HG02763 (cell line): ENCODE data around the gene P2RY4.
A peak's percentile ranks its signal among the peaks of the same experiment; 100 is the strongest.
"Not testable (repeated sequence)": the region's sequence is repeated elsewhere in the genome, so short reads cannot be mapped to it uniquely, and the experiment has no call there.

ENCODE experiments used
- ATAC-seq: cut with Tn5 transposase; IDR thresholded peaks from one replicate; pipeline ENCODE4 v1.9.1; 2021; ENCODE audit warnings: mild to moderate bottlenecking, moderate library complexity; ENCODE audit not compliant: unreplicated experiment

The P2RY4 gene

DNA sequence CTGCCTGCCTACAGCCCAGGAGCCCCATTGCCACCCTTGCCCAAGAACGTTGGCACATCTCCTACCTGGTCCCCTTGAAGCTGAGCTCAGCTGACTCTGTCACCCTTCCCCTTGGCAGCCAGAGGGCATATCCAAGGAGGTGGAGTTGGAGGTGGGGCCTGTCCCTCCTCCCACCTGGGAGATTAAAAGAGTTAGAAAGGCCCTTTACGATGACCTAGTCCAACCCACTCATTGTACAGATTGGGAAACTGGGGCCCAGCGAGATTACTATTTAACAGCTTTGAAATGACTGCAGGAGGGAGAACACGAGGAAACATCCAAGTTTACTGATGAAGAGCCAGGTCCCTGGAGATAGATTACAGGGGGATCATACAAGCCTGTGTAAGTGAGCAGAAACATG is at the start of gene P2RY4:
TSS of gene P2RY4 (minus strand) at position 101 of the 400 bp plus-strand sequence. CDS start 580 bp downstream, outside the sequence.
- ATAC-seq, result no peak

DNA sequence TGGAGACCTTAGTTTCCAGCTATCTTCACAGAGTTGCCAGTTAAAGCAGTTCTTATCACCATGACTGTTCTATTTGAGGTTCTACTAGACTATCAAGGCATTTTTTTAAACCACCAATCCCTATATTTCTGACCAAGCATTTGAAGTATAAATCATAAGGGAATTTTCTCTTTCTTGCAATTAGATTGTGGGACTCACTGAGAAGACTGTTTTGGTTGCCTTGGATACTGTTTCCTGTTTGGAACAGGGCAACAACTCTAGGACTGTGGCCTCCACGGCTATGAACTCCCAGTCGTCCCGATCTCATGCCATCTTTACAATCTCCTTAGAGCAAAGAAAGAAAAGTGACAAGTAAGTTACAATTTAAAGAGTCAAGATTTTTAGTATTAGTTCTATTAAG is 41.7 kb upstream of the P2RY4 start:
- ATAC-seq, result no peak

DNA sequence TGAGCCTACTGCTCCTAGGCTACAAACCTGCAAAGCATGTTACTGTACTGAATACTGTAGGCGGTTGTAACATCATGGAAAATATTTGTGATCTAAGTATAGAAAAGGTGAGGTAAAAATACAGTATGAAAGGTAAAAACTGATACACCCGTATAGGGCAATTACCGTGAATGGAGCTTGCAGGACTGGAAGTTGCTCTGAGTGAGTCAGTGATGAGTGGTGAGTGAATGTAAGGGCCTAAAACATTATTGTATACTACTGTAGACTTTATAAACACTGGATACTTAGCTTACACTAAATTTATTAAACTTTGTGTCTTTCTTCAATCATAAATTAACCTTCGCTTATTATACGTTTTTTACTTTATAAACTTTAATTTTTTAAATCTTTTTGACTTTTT is 33.6 kb upstream of the P2RY4 start:
- no peak for ATAC-seq

DNA sequence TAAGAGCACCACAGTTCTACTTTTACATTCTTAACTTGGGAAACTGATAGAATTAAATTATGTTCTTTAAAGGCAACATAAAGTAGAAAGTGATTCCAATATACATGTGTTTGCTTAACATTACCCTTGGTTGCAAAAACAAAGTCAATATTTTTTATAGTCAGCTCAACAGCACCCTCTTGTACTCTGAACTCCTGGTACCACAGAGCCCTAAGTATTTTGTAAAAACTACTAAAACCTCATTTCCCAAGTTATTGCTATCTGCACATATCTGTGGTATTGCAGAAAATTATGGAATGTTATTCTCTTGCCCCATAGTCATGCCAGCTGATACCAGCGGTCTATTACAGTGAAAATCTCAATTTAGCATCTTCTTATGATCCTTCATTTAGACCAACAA is 32.8 kb upstream of the P2RY4 start:
- no peak for ATAC-seq

DNA sequence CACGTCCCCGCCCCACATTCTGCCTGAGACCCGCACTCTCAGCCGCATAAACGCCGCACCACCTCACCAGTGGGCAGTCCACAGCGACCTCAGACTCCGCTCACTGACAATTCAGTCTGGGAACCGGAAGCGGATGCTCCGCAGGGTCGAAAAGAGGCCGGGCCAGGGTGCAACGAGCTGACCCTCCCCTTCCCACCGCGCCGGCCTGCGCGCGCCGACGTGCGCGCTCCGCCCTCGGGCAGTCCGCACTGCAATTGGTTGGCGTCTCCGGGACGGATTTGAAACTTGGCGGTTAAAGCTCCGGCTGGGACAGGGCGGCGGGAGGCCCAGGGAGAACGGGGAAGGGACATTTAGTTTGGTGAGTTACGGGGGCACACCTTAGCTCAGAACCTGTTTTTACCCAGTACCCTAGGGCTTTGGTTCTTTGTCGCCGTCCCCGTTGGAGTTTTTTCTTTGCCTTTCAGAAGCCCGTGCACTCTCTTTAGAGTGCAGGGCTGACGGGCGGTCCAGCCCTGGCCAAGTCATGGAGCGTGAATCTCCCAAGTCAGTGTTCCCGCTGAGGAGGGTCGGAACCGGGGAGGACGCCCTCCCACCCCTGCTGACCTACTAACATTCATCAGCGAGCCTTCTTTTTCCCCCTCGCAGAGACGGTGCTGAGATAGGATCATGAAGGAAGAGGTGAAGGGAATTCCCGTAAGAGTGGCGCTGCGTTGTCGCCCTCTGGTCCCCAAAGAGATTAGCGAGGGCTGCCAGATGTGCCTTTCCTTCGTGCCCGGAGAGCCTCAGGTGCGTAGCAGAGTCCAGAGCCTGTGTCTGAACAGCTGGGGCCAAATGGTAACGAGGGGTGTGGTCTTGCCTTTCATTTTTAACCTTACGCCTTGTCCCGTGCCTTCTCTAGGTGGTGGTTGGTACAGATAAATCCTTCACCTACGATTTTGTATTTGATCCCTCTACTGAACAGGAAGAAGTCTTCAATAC is 30.1 kb upstream of the P2RY4 start, which contains the start of the genes KIF4A and PDZD11:
TSS of gene KIF4A (plus strand) at position 312 of the 978 bp plus-strand sequence. CDS start at position 667, 355 bp downstream.
TSS of gene PDZD11 (minus strand) at position 135 of the 978 bp plus-strand sequence. CDS start 586 bp downstream, outside the sequence.
- peak; percentile 92 for ATAC-seq

DNA sequence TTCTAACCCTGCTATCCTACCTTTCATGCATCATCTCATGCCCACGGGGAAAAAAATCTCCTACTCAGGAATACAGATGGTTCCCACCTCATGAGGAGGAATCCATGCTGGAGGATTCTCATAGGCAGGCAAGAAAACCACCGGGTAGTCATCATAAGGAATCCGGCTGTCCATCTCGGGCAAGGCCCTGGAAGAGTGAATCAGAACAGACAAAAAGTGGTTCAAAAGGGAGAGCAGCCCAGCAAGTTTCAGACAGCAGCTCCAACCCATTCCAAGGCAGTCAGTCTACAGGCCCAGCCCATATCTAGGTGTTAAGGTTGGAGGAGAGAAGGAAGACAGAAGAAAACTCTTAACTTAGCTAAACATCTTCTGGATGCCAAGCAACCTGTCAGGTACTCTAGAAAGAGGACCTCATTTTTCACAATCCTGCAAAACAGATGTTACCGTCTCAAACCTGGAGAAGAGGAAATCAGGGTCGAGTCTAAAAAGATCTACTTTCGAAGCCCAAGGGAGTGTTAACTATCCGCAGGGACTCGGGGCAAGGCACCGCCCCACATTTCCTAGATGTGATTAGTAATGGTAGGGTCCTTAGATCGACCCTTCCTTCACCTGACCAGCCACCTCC is 29.3 kb upstream of the P2RY4 start:
- ATAC-seq, result no peak

DNA sequence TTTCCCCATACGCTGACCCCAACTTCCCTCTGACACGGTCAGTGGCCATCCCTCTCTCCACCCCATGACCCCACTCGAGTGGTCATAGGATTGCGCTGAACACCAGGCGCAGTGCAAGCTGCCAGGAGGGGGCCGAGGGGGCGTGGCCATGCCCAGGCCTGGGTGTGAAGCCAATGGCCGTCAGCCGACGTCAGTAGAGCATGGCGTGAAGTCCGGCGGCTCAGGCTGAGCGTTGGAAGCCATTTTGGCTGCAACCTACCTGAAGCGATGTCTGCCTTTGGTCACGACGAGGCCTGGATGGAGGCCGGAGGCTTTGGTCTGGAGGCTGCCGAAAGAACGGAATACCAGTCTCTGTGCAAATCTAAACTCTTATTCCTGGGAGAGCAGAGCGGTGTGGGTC is 21.9 kb upstream of the P2RY4 start, which contains the start of gene RAB41:
TSS of gene RAB41 (plus strand) at position 222 of the 400 bp plus-strand sequence. CDS start at position 268, 46 bp downstream.
- ATAC-seq, result no peak

DNA sequence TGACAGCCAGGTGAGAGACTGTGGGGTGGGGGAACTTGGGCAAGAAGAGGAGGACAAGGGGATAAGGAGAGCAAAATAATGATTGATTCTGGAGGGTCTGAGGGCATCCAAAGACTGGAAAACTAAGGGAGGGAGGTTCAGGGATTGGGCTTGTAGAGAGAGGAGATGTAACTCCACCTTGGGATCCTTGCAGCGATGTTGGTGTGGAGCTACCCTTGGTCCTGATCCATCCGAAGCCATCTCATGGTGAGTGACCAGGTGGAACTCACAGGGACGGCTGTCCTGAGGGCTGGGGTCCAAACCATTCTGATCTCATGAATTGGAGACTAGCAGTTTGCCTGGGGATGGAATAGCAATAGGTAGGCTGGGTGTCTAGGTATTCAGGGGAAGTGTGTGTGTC is 20.6 kb upstream of the P2RY4 start:
- no peak for ATAC-seq

DNA sequence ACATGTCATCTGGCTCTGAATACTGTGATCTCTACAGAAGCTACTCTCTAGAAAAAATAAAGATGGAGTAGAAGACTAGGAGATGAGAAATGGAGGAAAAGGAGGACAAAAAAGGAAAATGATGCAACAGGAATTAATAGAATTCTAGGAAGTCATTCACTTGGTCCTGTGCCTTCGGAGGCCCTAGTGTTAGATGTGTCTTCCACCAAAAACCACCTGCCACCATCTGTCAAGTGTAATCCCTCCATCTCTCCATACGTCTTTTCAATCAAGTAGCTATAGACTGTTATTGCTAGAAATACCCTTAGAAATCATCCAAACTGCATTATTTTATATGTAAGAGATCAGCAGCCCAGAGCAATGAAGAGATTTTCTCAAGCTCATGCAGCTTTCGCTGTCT is 19.1 kb upstream of the P2RY4 start:
- ATAC-seq, result no peak

DNA sequence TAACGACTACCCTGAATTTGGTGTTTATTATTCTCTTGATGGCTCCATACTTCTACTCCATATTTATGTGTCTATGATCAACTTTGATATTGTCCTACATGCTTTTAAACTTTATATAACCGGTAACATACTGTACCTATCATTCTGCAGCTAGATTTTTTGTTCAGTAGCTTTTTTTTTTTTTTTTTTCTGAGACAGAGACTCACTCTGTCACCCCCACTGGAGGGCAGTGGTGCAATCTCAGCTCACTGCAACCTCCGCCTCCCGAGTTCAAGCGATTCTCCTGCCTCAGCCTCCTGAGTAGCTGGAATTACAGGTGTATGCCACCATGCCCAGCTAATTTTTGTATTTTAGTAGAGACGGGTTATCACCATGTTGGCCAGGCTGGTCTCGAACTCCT is 14.0 kb upstream of the P2RY4 start:
- not testable (repeated sequence) for ATAC-seq

DNA sequence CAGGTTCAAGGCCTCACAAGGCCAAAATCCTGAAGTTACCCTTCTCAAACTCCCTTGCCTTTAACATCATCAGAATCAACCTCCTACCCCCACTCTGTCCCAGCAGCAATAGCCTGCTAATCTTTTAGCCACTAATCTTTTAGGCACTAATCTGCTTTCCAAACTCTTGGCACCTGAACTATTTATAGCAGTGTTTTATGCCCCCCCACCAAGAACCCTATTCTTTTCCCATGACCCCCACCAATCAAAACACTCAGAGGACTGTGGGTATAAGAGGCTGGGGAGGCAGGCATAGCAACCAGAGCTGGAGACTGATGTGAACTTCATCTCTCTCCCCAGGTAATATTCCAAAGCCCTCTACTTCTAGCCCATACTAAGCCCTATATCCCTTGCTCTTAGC is 8.0 kb upstream of the P2RY4 start, which contains the start of gene ARR3:
TSS of gene ARR3 (plus strand) at position 301 of the 400 bp plus-strand sequence. CDS start 1,052 bp downstream, outside the sequence.
- no peak for ATAC-seq

DNA sequence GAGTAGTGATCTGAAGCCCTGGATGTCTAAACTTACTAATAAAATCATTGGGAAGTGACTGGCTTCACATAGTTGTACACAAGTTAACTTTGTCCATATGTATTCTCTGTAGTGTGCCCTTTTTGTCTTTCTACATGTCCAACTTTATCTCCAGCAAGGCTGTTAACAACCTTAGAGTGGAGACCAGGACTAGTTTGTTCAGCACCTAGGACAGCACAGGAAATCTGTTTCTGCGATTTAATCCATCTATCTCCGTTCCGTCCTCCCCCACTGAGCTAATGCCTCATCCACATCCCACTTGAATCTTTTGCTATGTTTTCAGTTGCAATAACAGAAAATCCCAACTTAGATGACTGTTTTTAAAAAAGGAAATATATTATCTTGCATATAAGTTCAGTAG is 4.8 kb upstream of the P2RY4 start:
- no peak for ATAC-seq

DNA sequence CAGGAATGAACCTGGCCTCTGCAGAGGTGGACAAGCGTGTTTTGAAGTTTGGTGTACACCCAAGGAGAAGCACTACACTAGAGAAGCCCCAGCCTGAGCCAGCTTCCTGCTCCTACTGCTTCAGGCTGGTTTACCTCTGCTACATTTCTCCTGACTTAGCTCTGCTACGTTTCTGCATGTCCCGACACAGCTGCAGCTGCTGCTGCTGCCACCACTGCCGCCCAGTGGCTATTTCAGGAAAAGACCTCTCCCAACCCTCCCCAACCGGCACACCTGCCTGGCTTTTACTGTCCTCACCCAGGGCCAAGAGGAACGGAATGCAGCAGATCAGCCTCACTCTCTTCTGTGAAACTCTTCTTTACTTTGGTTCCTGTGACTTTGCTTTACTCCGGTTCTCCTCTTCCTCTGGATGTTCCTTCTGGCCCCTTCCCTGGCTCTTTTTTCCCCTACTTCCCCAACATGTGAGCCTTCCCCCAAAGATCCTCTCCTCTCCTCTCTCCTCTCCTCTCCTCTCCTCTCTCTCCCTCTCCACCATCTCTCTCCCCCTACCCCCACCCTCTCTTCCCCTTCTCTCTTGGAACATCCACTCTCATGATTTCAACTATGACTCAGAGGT is 3.1 kb upstream of the P2RY4 start:
- ATAC-seq, result no peak

DNA sequence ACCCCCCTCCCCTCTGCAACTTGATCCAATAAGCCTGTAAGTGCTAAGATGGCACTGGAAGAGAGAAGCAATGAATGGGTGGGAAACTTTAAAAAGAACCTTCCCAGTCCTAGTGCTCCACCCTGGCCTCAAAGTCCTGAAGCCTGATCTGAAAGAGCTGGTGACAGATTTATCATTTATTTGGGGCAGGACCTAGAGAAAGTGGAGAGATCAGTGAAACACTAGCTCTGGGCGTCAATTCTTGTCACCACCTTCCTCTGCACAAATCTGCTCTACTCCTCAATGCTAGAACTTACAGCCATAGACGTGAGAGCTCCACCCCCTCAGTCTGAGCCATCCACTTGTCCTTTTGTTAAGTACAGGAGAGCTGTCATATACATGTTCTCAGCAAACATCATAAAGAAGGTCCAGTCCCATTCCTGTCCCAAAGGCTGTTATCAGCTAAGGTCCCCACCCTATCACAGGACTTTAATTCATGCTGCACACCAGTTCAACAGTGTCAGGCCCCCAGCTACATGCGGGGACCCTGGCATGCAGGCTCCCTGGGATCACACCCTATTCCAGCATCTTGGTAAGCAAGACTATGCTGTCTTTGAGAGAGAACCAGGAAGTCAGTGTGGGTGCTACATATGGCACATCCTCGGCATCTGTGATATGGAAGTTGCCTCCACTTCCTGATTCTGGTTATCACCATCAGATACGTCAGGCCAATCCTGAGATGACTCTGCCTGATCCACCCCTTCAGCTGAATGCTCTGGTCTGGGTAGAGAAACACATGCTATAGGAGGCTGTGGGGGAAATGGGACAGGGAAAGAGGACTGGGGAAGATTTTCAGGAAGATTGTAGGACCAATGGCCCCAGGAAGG is 2.3 kb downstream of the P2RY4 start:
- ATAC-seq, result no peak

DNA sequence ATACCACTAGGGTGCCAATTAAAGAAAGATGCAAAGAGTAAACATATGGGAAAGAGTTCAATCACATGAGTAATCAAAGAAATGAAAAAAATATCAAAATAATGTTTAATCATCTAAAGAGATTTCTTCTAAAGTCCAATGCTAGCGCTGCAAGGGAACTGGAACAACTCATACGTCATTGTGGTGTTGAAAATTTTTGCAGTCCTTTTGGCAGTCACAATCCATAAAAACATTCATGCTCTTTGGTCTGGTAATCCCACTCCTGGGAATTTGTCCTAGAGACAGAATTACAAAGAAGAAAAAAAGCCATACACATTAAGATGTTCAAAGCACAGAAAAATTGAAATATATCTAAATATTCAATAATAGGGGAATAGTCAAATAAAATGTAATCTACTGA is 4.6 kb downstream of the P2RY4 start:
- no peak for ATAC-seq

DNA sequence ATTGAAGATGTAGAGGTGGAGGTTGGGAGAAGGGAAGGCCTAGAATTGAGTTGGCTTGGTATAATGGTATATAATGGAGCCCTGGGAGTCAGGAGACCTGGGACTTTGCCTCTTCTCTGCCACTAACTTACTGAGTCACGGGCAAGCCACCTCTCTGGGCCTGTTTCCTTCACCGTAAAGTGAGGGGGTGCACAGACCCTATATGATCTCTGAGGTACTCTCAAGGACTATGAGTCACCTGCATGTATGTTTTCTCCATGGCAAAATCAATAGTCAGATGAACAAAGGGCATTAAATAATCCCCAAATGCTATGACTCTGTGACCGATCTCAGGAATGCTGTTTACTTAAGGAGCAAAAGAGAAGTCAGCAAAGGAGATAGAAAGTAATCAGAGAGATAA is 5.1 kb downstream of the P2RY4 start:
- ATAC-seq, result no peak

DNA sequence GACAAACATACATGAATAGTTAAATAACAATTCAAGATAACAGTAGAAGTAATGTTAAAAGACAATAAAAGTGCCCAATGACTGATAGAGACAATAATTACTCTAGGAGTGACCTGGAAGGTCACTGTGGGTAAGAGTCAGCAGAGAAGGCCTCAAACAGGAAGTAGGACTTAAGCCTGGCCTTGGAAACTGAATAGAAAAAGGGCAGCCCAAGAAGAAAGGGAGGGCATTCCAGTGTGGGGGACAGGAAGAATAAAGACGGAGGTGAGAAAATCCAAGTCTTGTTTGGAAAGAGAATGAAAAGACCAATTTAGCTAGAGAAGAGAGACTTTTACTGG is 6.0 kb downstream of the P2RY4 start:
- no peak for ATAC-seq

DNA sequence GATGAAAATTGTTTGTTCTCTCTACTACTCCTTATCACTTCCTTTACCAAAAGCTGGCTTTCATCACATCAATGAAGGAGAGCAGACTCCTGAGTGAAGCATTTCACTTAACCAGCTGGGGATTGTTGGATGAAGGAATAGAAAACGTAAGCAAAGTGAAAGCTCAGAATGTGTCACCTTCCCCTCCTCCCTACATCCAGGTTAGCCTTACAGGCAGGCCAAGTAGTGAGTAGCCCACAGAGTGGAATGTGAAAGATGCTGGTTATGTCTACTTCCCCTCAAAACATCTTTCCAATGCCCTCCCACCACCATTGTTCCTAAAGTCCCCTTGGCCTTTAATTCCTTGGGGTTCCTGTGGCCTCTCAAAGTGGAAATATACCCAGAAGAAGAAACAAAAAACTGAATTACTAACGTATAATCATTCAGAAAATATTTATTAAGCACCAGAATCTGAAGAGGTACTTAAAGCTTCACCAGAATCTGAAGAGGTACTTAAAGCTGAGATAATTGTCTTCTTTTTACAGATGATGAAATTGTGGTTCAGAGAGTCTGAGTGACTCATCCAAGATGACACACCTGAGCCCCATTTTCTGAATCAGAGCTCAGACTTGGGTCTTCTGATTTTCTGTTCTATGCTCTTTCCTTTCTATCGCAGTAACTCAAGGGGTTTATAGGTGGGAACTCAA is 6.5 kb downstream of the P2RY4 start:
- ATAC-seq, result no peak

DNA sequence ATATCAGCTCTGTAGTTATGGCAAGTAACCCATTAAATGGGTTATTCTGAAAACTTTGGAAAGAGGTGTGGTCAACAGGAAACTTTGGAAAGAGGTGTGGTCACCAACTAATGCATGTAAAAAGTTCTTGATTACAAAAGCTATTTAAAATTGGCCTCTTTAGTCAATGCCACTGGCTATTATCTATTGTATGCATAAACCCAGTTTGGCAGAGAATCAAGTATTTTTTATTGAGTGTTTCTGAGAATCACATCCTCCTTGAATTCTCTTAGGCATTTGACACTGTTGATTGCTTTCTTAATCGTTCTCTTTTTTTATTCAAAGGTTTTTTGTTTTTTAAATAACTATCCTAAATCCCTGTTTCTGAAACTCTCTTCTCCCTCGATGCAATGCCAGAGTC is 7.5 kb downstream of the P2RY4 start:
- ATAC-seq, result no peak

DNA sequence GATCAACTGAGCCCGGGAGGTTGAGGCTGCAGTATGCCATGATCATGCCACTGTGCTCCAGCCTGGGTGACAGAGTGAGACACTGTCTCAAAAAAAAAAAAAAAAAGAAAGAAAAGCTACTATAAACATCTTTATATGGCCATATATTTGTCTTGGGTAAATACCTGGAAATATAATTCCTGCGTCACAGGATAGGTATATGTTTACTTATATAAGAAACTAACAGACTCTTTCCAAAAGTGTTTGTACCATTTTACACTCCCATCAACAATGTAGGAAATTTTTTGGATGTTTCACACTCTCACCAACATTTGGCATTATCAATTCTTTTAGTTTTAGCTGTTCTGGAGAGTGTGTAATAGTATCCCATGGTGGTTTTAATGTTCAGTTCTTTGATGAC is 12.8 kb downstream of the P2RY4 start:
- ATAC-seq, result no peak
